HL-60 (cell line): ENCODE data around the gene STPG4.

Experiments
- DNase-seq, 2 experiments: peaks; one replicate each; pipeline ENCODE4 v3.0.0-alpha.2; 2010 to 2020; ENCODE audit warnings: low read depth in 1 of 2, low spot score in 1 of 2
- H3K27ac ChIP-seq: fragments of 250-450 bp; sonication (Bioruptor Pico); replicated peaks from 2 replicates; pipeline ENCODE4 v1.5.1; 2020; ENCODE audit warnings: mild to moderate bottlenecking, moderate library complexity
- H3K27me3 ChIP-seq: fragments of 250-450 bp; sonication (Bioruptor Pico); 2 replicates; pipeline ENCODE4 v1.5.1; 2021; ENCODE audit warnings: mild to moderate bottlenecking, moderate library complexity; ENCODE audit not compliant: insufficient read depth, poor library complexity, severe bottlenecking
- H3K4me3 ChIP-seq: replicated peaks from 2 replicates; pipeline ENCODE4 v1.5.1; 2011; ENCODE audit warnings: mild to moderate bottlenecking, control low read depth, low read length; ENCODE audit not compliant: insufficient read depth
- GABPA ChIP-seq: IDR thresholded peaks from 2 replicates; pipeline ENCODE4 v1.6.1; 2012; ENCODE audit warnings: low read depth
- POLR2AphosphoS5 ChIP-seq: IDR thresholded peaks from 2 replicates; pipeline ENCODE4 v1.6.1; 2012; ENCODE audit warnings: low read depth
- SPI1 ChIP-seq: IDR thresholded peaks from 2 replicates; pipeline ENCODE4 v1.6.1; 2012; ENCODE audit warnings: low read depth, mild to moderate bottlenecking, borderline replicate concordance
- TF ChIP-seq, protein P1 (sequence below): IDR thresholded peaks from one replicate; pipeline ENCODE4 v1.5.1; 2011; ENCODE audit warnings: low read length, control low read depth, inconsistent platforms; ENCODE audit not compliant: insufficient read depth
- TF ChIP-seq, protein P2 (sequence below): IDR thresholded peaks from 2 replicates; pipeline ENCODE4 v1.6.1; 2012; ENCODE audit warnings: low read depth; ENCODE audit not compliant: insufficient replicate concordance

Gene STPG4

DNA sequence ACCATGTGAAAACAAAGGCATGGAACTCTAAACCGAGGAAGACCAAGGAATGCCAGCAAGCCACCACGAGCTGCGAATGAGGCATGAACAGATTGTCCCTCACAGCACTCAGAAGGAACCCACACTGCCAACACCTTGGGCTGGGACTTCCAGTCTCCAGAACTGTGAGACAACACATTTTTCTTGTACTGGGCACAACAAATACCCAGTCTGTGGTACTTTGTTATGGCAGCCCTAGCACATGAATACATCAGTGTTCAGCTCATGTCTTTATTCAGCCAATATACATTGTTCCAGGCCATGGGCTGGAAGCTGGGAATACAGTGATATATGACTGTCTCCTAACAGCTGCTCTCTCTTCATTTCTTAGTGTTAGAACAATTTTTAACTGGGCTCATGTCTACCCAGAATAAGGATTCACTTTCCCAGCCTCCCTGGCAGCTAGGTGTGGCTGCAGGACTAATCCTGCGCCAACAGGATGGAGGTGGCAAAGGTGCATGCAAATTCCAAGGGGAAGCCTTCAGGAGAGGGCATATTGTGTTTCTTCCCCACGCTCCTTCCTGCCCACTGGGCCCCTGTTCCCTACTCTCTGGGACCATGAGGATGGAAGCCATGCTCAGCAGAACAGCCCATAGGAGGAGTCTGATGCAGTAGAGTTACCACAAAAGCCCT lies 59.6 kb downstream of the STPG4 start:
- no peak overlapping the region for H3K27ac ChIP-seq
- H3K4me3 ChIP-seq, result no peak overlapping the region
- no peak for TF ChIP-seq POLR2AphosphoS5
- TF ChIP-seq, protein P1, sequence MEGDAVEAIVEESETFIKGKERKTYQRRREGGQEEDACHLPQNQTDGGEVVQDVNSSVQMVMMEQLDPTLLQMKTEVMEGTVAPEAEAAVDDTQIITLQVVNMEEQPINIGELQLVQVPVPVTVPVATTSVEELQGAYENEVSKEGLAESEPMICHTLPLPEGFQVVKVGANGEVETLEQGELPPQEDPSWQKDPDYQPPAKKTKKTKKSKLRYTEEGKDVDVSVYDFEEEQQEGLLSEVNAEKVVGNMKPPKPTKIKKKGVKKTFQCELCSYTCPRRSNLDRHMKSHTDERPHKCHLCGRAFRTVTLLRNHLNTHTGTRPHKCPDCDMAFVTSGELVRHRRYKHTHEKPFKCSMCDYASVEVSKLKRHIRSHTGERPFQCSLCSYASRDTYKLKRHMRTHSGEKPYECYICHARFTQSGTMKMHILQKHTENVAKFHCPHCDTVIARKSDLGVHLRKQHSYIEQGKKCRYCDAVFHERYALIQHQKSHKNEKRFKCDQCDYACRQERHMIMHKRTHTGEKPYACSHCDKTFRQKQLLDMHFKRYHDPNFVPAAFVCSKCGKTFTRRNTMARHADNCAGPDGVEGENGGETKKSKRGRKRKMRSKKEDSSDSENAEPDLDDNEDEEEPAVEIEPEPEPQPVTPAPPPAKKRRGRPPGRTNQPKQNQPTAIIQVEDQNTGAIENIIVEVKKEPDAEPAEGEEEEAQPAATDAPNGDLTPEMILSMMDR, result no peak
- H3K27me3 ChIP-seq, result no peaks in the 10 kb centered on the region
- DNase-seq, result no peak

DNA sequence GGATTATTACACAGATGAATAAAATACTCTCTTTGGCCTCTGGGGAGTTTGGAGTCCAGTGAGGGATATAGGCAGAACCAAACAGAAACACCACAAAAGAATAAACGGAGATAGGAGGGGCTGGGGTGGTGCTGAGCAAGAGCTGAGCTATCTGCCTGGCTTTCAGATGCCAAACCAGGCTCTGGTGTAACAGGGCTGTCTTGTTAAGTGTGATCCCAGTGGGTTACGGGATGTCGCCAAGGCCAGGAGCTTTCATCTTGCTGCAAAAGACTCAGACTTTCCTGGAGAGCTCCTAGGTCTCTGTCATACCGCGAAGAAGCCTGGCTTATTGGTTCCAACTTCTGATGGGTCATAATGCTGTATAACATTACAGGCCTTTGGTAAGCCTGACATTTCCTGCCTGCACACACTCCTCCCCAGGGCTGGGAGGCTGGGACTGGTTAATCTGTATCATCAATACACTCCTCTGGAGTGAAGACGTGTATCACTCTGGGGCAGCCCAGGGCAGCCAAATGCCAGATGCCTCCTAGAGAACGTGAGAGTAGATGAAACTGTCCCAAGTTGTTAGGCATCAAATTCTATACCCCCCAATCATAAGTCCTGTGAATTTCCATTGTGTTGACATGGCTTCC lies 60.5 kb downstream of the STPG4 start:
- Histone ChIP-seq H3K27ac (no peak overlapping the region), H3K4me3 (no peak overlapping the region), H3K27me3 (no peaks in the 10 kb centered on the region)
- DNase-seq, result no peak
- TF ChIP-seq SPI1 (no peak), GABPA (no peak), POLR2AphosphoS5 (no peak)
- TF ChIP-seq, protein P2, sequence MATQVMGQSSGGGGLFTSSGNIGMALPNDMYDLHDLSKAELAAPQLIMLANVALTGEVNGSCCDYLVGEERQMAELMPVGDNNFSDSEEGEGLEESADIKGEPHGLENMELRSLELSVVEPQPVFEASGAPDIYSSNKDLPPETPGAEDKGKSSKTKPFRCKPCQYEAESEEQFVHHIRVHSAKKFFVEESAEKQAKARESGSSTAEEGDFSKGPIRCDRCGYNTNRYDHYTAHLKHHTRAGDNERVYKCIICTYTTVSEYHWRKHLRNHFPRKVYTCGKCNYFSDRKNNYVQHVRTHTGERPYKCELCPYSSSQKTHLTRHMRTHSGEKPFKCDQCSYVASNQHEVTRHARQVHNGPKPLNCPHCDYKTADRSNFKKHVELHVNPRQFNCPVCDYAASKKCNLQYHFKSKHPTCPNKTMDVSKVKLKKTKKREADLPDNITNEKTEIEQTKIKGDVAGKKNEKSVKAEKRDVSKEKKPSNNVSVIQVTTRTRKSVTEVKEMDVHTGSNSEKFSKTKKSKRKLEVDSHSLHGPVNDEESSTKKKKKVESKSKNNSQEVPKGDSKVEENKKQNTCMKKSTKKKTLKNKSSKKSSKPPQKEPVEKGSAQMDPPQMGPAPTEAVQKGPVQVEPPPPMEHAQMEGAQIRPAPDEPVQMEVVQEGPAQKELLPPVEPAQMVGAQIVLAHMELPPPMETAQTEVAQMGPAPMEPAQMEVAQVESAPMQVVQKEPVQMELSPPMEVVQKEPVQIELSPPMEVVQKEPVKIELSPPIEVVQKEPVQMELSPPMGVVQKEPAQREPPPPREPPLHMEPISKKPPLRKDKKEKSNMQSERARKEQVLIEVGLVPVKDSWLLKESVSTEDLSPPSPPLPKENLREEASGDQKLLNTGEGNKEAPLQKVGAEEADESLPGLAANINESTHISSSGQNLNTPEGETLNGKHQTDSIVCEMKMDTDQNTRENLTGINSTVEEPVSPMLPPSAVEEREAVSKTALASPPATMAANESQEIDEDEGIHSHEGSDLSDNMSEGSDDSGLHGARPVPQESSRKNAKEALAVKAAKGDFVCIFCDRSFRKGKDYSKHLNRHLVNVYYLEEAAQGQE, result no peak
- TF ChIP-seq, protein P1, result no peak

DNA sequence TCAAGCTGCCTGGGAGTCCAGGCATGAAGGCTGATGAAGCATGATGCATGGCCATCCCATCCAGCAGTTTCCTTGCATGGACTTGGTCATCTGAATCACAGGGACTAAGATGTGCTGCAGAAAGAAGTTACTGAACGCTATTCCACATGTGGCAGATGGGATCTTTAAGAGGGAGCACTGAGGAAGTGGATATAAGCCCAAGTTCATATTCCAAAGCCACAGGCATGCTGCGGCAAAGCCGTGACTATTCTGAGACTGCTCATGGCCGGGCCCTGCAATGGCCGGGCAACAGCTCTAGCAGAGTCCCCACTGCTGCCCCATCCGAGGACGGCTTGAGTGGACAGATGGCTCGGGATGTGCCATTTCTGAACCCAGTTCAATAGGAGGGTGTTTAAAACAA lies 61.5 kb downstream of the STPG4 start:
- DNase-seq, result no peak
- Histone ChIP-seq H3K27ac (no peak overlapping the region), H3K27me3 (no peaks in the 10 kb centered on the region), H3K4me3 (no peak overlapping the region)
- TF ChIP-seq SPI1, result no peak
- TF ChIP-seq, protein P2, result no peak

DNA sequence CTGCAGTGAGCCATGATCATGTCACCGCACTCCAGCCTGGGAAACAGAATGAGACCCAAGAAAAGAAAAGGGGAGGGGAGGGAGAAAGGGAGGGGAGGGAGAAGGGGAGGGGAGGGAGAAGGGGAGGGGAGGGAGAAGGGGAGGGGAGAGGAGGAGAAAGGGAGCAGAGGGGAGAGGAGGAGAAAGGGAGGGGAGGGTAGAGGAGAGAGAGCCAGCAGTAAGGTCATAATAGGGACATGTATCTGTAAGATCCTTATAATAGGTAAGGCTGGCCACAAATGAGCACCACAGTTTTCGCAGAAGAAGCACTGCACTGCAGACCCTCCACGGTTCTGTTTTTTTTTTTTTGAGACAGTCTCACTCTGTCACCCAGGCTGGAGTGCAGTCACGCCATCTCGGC lies 62.6 kb downstream of the STPG4 start:
- no peak overlapping the region for H3K27ac ChIP-seq
- no peaks in the 10 kb centered on the region for H3K27me3 ChIP-seq
- no peak overlapping the region for H3K4me3 ChIP-seq
- no peak for DNase-seq
- TF ChIP-seq SPI1, result no peak
- TF ChIP-seq POLR2AphosphoS5, result no peak
- TF ChIP-seq GABPA, result no peak
- TF ChIP-seq, protein P1, result no peak
- TF ChIP-seq, protein P2, result no peak
